Measurements from ENCODE around the gene CHAD. TPM values are rescaled to one million over a fixed set of nuclear protein-coding genes. Genes with fewer than 3 reads are reported as not detected.

CHAD gene
- total and polyA plus RNA-seq, 2 donors (not counting 1 experiment from before 2014, with no cell fraction given): 3.5 to 4.4 TPM

- H3K4me3 Mint-ChIP-seq: peak overlapping the region; percentile 49
- intact Hi-C loops (cut with micrococcal nuclease): loop anchor here (10.0 kb wide), 1 partner anchor 50 kb away; the partner anchor contains the start of genes EME1 and MRPL27
- peak overlapping the region; percentile 96 for H3K4me2 ChIP-seq (replicated peaks; ENCODE audit: low read depth, low read length, poor library complexity, severe bottlenecking)
- TF ChIP-seq EZH2 (IDR thresholded peaks at IDR 0.05; ENCODE audit: borderline replicate concordance, insufficient read depth, low read depth, low read length, poor library complexity, severe bottlenecking) (no peak), CTCF (IDR thresholded peaks at IDR 0.05) (no peak)
- H3K27ac Mint-ChIP-seq: peak overlapping the region; percentile 93
- H3K36me3 ChIP-seq (replicated peaks in 1 of 2; ENCODE audit: control extremely low read depth in 1 of 2, control insufficient read depth in 1 of 2, extremely low read depth in 1 of 2, insufficient read depth in 2 of 2, low read length in 1 of 2): no peaks in the 10 kb centered on the region
- 91% methylated on average over 6 of the region's 9 CpGs for WGBS (ENCODE audit: insufficient coverage)
- peaks cover 56% of the 10 kb centered on the region for H3K4me1 Mint-ChIP-seq
- no peak for ATAC-seq (ENCODE audit: low read depth)
- no peak overlapping the region for H3K4me3 ChIP-seq (ENCODE audit: control extremely low read depth in 1 of 5, extremely low read depth in 1 of 5, insufficient read depth in 1 of 5, low read depth in 2 of 5, low read length in 4 of 5)
- H3K4me1 ChIP-seq (ENCODE audit: control insufficient read depth in 2 of 2, insufficient read depth in 2 of 2, low read length in 2 of 2): peaks cover 33 to 47% of the 10 kb centered on the region in 2 donors
- peaks cover 26% of the 10 kb centered on the region for H3K79me2 ChIP-seq (ENCODE audit: control insufficient read depth, insufficient read depth, low read length)
- H3K9me3 Mint-ChIP-seq (ENCODE audit: insufficient read depth): no peaks in the 10 kb centered on the region
- POLR2A ChIA-PET: no interaction called here
- no peak overlapping the region for H3K9ac ChIP-seq (ENCODE audit: low read length)
- H3K9me3 ChIP-seq (ENCODE audit: control extremely low read depth in 1 of 3, control insufficient read depth in 2 of 3, insufficient read depth in 1 of 3, low read length in 2 of 3): peaks cover 0 to 4% (median 0%) of the 10 kb centered on the region in 3 donors
- no peaks in the 10 kb centered on the region for H3K27me3 ChIP-seq (replicated peaks in 1 of 4; ENCODE audit: control extremely low read depth in 1 of 4, control insufficient read depth in 3 of 4, insufficient read depth in 4 of 4, low read length in 3 of 4)
- CTCF ChIA-PET: interaction anchor here (1.0 to 3.2 kb wide), 3 partner anchors 27 to 64 kb away, joined by 3 to 28 read pairs (median 3); partner anchors contain the start of gene LRRC59
- no peaks in the 10 kb centered on the region for H3K27me3 Mint-ChIP-seq
- H2AFZ ChIP-seq (ENCODE audit: insufficient read depth, low read depth, low read length, poor library complexity, severe bottlenecking): peak overlapping the region; percentile 92
- DNase-seq: no peak
- peak overlapping the region in 1 of 2 donors; percentile 46 for H3K27ac ChIP-seq (ENCODE audit: low read length in 2 of 2)
- H4K20me1 ChIP-seq (ENCODE audit: control insufficient read depth, insufficient read depth, low read length, poor library complexity, severe bottlenecking): no peaks in the 10 kb centered on the region
Measured at GRCh38 chr17:50424246-50424995, 44.3 kb downstream of the CHAD start.
